HG02678 (cell line): ENCODE data around the gene KIF13A.
"Not testable (repeated sequence)": the region's sequence is repeated elsewhere in the genome, so short reads cannot be mapped to it uniquely, and the experiment has no call there.

Source experiments
- ATAC-seq: cut with Tn5 transposase; IDR thresholded peaks from one replicate; pipeline ENCODE4 v1.9.1; 2021; ENCODE audit warnings: mild to moderate bottlenecking, moderate library complexity; ENCODE audit not compliant: unreplicated experiment

KIF13A gene

DNA sequence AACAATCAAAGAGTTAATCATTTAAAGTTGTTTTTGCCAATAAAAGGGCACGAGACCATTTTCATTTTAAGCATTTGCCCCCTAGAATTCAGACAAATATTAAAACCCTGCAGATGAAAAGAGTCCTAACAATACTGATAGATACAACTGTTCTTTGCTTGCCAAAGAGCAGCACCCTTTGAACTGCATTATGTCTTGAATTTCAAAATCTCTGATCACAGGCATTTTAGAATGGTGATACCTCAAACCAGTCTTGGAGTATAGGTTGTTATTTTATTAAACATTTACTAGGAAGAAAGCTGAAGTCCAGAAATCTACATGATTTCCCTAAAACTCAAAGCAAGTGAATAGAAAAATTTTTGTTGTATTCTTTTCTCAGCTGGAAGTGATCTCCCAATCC is 108.7 kb downstream of the KIF13A start:
- no peak for ATAC-seq

DNA sequence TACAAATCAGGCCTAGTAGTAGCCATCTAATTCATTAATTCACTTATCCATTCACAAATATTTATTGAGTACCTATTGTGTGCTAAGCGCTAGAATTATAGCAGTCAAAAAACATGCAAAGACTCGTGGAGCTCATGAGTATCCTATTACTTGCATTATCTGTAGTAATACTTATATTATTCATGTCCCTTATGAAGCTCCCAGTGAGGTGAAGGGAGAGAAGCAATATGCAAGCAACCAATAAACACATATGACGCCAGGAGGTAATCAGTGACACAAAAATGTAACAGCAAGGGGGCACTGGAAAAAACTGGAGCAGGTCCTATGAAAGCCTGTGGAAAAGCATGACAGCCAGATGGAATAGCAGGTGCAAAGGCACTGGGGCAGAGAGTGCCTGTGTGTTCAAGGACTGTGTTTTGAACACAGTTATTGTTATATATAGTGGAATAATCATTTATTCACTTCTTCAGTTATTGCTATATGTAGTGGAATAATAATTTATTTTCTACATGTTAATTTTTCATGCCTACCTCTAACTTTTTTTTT is 109.5 kb downstream of the KIF13A start:
- ATAC-seq, result no peak

DNA sequence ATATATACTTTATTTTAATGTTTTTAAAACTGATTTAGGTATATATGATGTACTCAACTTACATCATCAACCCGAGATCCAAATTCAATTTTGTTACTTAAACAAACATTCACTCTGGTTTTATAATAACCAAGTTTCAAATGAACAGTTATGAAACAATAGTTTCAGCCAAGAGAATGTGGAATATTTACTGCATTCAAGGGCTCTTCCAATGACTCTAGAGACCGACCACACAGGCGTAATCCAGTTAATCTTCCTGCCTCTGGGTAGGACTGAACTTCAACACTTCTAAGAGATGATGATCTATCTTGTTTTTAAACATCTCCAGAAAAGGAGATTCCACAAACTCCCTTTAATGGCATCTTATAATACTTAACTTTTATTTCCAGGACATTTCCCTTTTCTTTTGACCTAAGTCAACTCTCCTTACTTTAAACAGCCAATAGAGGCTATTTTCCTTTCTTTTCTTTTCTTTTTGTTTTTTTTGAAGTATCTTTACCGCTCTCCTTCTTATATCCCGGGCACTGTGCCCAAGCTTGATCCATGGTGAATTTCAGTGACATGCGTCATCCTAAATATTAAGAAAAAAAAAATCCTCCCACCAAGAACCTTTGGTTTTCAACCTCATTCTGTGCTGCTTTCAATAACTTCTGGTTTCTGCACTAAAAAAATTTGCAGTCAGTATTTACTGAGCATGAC is 110.1 kb downstream of the KIF13A start:
- ATAC-seq, result no peak

DNA sequence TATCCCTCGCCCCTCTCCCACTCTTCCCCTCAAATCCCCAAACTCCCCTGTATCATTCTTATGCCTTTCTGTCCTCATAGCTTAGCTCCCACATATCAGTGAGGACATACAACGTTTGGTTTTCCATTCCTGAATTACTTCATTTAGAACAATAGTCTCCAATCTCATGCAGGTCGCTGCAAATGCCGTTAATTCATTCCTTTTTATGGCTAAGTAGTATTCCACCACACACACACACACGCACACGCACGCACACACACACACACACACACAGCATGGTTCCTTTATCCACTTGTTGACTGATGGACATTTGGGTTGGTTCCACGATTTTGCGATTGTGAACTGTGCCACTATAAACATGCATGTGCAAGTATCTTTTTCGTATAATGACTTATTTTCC is 112.7 kb downstream of the KIF13A start:
- no peak for ATAC-seq

- no peak for ATAC-seq
Measured at GRCh38 chr6:17872908-17873307, 114.5 kb downstream of the KIF13A start.

- ATAC-seq, result no peak
Measured at GRCh38 chr6:17871836-17872235, 115.6 kb downstream of the KIF13A start.

- no peak for ATAC-seq
Measured at GRCh38 chr6:17871189-17871519, 116.3 kb downstream of the KIF13A start.

GRCh38 chr6:17870300-17871188 is 116.9 kb downstream of the KIF13A start:
- no peak for ATAC-seq

GRCh38 chr6:17869753-17870050 is 117.7 kb downstream of the KIF13A start:
- ATAC-seq, result no peak

DNA sequence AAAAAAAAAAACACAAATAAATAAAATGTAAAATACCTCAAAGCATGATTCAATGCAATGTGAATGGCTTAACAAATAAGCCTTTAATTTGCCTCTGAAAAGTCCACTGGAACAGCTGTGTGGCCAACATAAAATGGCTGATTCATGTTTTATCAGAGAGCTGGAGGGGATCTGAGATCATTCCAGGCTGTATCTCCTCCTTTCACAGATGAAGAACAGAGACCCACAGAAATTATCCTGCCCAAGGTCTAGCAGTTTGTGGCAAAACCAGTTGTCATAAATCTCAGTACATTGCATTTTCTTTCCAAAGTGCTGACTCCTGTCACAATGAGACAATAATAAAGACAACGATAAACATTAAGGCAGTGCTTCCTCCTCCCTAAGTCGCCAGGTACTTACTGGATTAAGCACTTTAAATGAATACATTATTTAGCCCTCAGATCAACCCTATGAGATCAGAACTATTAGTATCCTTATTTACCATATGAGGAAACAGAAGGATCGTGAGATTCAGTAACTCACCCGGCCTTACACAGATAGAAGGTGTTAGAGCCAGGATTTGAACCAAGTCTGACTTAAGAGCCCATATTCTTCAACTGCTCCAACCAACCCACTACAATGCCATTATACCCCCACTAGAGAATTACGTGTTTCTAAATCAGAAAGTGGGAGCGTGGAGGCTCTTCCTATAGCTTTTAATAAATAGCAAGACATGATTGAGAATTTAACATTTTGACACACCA is 118.3 kb downstream of the KIF13A start:
- ATAC-seq, result no peak

DNA sequence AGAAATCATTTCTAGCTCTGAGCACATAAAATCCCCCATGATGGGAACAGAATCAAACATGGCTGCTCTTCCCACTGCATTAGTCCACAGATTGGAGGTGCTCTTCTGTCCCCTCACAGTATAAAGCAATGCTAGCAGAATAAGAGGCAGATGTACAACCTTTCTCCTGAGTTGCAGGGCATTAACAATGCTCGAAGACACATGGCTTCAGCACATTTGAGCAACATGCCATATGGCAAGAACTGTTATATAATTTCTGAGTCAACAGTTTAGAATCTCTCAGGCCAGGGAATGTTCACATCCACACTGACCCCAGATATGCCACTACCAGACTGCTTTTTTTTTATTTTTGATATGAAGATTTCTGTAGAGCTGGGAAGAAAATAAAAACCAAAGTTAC is 119.6 kb downstream of the KIF13A start:
- no peak for ATAC-seq

- no peak for ATAC-seq
Measured at GRCh38 chr6:17866876-17867444, 120.5 kb downstream of the KIF13A start.

DNA sequence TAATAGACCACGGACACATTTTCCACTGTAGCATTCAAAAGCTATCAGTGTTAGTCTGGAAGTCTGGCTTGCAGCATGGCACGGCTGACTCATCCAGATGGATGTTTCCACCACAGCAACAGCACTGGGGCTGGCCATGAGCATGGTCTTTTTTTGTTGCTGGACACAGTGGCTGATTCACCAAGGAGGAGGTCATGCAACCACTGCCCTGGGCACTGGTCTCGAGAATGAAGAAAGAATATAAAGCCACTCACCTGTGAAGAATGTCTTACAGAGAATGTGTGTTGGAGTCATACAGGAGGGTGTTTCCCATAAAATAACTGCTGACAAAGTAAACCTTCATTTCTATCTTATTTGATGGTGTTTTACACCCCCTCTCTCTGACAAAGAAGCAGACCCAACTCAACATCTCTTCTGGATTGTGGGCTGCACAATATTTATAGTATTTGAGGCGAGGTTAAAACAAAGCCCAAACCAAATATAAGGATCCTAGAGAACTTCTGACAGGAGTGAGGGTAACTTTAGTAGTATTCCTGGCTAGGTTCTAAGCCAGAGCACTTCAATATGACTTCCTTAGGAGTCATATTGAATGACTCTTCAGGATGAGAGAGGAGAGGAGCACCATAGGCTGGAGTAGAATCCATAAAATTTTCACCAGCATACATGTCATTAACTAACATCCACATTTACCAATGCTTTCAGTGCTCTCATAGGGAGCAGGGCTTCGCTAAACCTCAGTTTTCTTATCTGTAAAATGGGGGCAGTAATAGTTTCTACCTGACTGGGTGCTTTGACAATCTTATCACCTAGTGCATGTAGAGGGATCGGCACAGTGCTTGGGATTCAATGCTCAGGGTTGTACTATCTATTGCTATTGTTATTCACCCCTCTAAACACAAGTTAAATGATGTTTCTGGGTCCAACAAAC is 121.4 kb downstream of the KIF13A start:
- no peak for ATAC-seq

DNA sequence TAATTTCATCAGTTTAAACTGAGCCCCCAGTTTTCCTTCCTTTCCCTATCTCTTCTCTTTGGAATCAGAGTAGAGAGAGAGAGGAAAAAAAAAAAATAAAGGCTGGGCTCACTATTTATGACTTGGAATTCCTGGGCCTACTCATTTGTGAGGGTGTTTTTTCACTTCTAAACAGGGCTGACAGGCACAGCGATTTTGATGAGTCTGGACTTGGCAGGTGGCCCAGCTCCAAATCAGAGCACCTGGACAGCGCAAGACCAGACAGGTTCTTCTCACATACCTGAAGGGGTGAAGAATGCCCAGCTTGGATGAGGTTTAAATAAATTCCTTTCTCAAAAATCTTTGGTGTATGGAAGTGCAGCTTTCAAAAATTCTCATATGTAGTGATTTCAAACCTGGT is 122.2 kb downstream of the KIF13A start:
- ATAC-seq, result no peak

DNA sequence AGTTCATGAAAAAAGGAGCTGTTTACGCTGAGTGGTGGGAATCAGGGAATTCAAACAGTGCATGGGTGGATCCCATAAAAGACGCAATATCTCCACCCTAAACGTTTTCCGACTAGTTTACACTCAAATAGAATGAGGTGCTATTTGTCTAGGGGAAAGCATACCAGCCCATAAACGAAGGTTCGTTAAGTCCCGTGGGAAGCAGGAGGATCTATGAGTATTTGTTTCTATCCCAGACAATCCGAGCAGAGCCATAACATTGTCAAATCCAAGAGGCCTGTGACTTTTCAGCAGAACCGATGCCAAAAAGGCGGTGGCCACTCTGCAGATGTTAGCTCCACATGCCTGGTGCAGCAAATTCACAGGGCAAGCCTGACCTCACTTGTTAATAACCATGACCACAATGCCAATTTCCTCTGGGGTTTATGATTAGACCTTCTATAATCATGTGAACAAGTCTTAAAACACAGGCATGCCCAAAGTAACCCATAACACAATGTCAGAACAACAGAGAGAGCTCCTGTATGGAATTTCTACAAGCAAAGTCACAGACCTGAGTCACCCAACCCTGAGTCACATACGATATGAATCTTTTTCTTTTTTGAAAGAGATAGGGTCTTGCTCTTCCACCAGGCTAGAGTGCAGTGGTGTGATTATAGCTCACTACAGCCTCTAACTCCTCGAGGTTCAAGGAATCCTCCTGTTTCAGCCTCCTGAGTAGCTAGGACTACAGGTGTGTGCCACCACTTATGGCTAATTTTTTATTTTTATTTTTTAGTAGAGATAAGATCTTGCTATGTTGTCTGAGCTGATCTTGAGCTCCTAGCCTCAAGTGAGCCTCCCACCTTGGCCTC is 123.3 kb downstream of the KIF13A start:
- ATAC-seq, result no peak

GRCh38 chr6:17861361-17861760 is 126.1 kb downstream of the KIF13A start:
- no peak for ATAC-seq

GRCh38 chr6:17859846-17860245 is 127.6 kb downstream of the KIF13A start:
- ATAC-seq, result no peak

DNA sequence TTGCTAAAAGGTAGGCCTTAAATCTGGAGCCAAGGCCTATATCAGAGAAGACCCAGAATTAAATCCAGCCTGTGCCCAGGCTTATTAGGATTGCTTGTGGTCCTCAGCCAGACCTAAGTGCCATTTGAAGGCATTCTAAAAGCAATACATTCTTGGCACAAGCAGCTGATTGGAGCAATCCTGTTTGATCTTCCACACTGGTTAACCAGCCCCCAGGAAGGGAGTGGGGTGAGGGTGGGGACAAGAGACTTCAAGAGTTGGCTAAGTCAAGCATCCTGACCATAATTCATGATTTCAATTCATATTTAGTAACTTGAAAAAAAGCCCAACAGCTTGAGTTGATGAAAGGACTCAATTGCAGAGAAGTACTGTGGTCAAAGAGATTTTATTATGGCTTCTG is 128.9 kb downstream of the KIF13A start:
- no peak for ATAC-seq

- ATAC-seq, result not testable (repeated sequence)
Measured at GRCh38 chr6:17857188-17857587, 130.2 kb downstream of the KIF13A start.
